Measurements from ENCODE around the gene GRID1.

DNA sequence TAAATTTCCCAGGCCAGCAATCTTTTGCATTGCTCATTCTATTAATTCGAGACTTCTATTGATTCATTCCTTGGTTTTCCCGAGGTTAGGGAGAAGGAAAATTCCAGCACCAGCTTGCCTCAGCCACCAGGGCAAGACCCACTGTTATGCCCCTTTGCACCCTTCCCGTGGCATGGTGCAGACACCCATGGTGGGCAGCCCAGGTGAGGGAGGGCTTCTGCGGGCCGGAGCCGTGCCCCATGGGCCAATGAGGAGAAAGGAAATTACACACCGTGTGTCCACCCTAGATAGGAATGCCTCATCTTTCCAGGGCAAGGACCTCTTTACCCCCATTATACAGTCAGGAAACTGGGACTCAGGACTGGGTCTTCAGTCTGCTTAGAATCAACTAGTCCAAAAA lies 4.5 kb upstream of the GRID1 start:
- TF ChIP-seq, protein P1, sequence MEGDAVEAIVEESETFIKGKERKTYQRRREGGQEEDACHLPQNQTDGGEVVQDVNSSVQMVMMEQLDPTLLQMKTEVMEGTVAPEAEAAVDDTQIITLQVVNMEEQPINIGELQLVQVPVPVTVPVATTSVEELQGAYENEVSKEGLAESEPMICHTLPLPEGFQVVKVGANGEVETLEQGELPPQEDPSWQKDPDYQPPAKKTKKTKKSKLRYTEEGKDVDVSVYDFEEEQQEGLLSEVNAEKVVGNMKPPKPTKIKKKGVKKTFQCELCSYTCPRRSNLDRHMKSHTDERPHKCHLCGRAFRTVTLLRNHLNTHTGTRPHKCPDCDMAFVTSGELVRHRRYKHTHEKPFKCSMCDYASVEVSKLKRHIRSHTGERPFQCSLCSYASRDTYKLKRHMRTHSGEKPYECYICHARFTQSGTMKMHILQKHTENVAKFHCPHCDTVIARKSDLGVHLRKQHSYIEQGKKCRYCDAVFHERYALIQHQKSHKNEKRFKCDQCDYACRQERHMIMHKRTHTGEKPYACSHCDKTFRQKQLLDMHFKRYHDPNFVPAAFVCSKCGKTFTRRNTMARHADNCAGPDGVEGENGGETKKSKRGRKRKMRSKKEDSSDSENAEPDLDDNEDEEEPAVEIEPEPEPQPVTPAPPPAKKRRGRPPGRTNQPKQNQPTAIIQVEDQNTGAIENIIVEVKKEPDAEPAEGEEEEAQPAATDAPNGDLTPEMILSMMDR (optimal IDR thresholded peaks at IDR 0.05 in 1 of 3, IDR thresholded peaks at IDR 0.05 in 1 of 3, conservative IDR thresholded peaks at IDR 0.05 in 1 of 3; ENCODE audit: extremely low read depth in 1 of 3, insufficient read depth in 2 of 3, low read length in 3 of 3), result no peak
- TF ChIP-seq EZH2 (IDR thresholded peaks at IDR 0.05; ENCODE audit: low read length), result no peak
